Ovary (tissue), 9 donors: ENCODE measurements around the gene TMEM151B. TPM values are rescaled to one million over a fixed set of nuclear protein-coding genes. Genes with fewer than 3 reads are reported as not detected.

Source experiments
- DNase-seq, 5 donors: peaks; one replicate each; pipeline ENCODE4 v3.0.0-alpha.2; 2019 to 2020
- H3K27ac ChIP-seq, 2 donors: fragments of 200-600 bp; one replicate each; pipeline versions ENCODE4 v1.5.1 to v1.8.0; 2019 to 2022
- H3K27me3 ChIP-seq: fragments of 200-600 bp; one replicate; pipeline ENCODE4 v1.8.0; 2022
- H3K36me3 ChIP-seq: fragments of 200-600 bp; sonication (generic); one replicate; pipeline ENCODE4 v1.5.1; 2019
- H3K4me1 ChIP-seq: one replicate; pipeline ENCODE4 v1.8.1; 2013; ENCODE audit warnings: mild to moderate bottlenecking, moderate library complexity; ENCODE audit not compliant: insufficient read depth
- H3K4me3 ChIP-seq: fragments of 200-600 bp; sonication (generic); one replicate; pipeline ENCODE4 v1.5.1; 2017
- H3K9me3 ChIP-seq, 2 donors: fragments of 200-600 bp in 1 of 2; sonication (generic) in 1 of 2; one replicate each; pipeline versions ENCODE4 v1.5.1 to v1.8.1; 2013 to 2019; ENCODE audit warnings: mild to moderate bottlenecking in 1 of 2, moderate library complexity in 1 of 2
- CTCF ChIP-seq, 3 donors: fragments of 450-650 bp in 2 of 3; fragments of 200-600 bp in 1 of 3; IDR thresholded peaks; one replicate each; pipeline versions ENCODE4 v1.5.1 to v1.8.0; 2016 to 2022; ENCODE audit warnings: antibody characterized with exemption in 3 of 3, mild to moderate bottlenecking in 1 of 3
- EP300 ChIP-seq: sonication (generic); formaldehyde crosslinking; IDR thresholded peaks from one replicate; pipeline ENCODE4 v1.6.1; 2017; ENCODE audit warnings: antibody characterized with exemption
- POLR2A ChIP-seq: fragments of 450-650 bp; IDR thresholded peaks from one replicate; pipeline ENCODE4 v1.6.1; 2017; ENCODE audit warnings: antibody characterized with exemption, mild to moderate bottlenecking, moderate library complexity
- WGBS, 3 donors: extraction: QIAGEN DNeasy Blood & Tissue Kit in 1 of 3; methylation state at CpG; one replicate each; pipeline versions ENCODE4 v1.1.5 to v1.1.7; 2013 to 2017; 5-methylcytosine and 5-hydroxymethylcytosine counted together
- intact Hi-C, 4 donors: fragments of 100-400 bp; cut with DNase I; formaldehyde crosslinking; loops; one replicate each; pipeline versions ENCODE4 v1.11.0 to v1.15.1; 2022 to 2023
- polyA plus RNA-seq, 2 donors: library from polyadenylated mRNA; stranded (reverse); fragments of 200-250 nt in 1 of 2; fragments of 350-450 nt in 1 of 2; fragmentation: Illumina TruSeq in 1 of 2; extraction: RNeasy Lipid Tissue Mini Kit (QIAGEN cat#74804) in 1 of 2; gene quantifications; one replicate each; pipeline ENCODE4 v1.2.3, GENCODE V29; 2013 to 2014
- total RNA-seq, 7 donors: library from RNA; depleted of rRNA in 2 of 7; stranded (reverse); fragments of >200 nt in 2 of 7; fragmentation: NEBNext Ultra II Directional in 3 of 7; extraction: Animal tissue kit (Norgen Biotek cat#: 25700) in 3 of 7; gene quantifications; one replicate each; pipeline versions ENCODE4 v1.1.0 to v1.2.4, GENCODE V29; 2016 to 2023
- donor health status: DM: no; HTN: no; CAD: no; lungs with moderate emphysema.
- donor health status: DM: no; HTN: no; CAD: no.
- donor health status: Bipolar disorder and iron deficiency.
- donor health status: DM: yes; HTN: yes; CAD: no.
- donor health status: DM: no; HTN: no; CAD: no.
- donor health status: DM: yes; HTN: yes; CAD: no.

TMEM151B gene
- total and polyA plus RNA-seq, 9 donors = under 0.01 to 0.12 (median 0.05) TPM; not detected in 4

GRCh38 chr6:44245912-44246662 lies 24.2 kb upstream of the TMEM151B start:
- Histone ChIP-seq H3K36me3 (peaks cover 1% of the 10 kb centered on the region), H3K9me3 (no peaks in the 10 kb centered on the region), H3K4me1 (peaks cover 16% of the 10 kb centered on the region), H3K27ac (peak overlapping the region; percentile 95 to 99), H3K4me3 (peak overlapping the region; percentile 86), H3K27me3 (no peaks in the 10 kb centered on the region)
- intact Hi-C loops = no loop called here
- peak; percentile 91 to 96 (median 95) for DNase-seq
- TF ChIP-seq POLR2A (no peak), EP300 (no peak), CTCF (IDR thresholded peaks at IDR 0.05) (peak in 1 of 3 donors; percentile 7)
- 0 to 1% (median 0%) methylated on average over 57 to 62 of the region's 62 CpGs for WGBS, 3 donors

- WGBS, 3 donors = 0% methylated on average over 34 of the region's 34 CpGs
- TF ChIP-seq EP300 (peak; percentile 30), CTCF (IDR thresholded peaks at IDR 0.05) (peak in 1 of 3 donors; percentile 2), POLR2A (peak; percentile 97)
- Histone ChIP-seq H3K4me3 (peak within 1 kb of the TSS; percentile 86), H3K27me3 (no peaks in the 10 kb centered on the region), H3K4me1 (peaks cover 16% of the 10 kb centered on the region), H3K9me3 (no peaks in the 10 kb centered on the region), H3K27ac (peak within 1 kb of the TSS; percentile 95 to 99), H3K36me3 (peaks cover 2% of the 10 kb centered on the region)
- DNase-seq = peak; percentile 93 to 98 (median 94)
- intact Hi-C loops = no loop called here
Observed at GRCh38 chr6:44246663-44247337, 23.4 kb upstream of the TMEM151B start, which contains the start of gene HSP90AB1. TSS of gene HSP90AB1 (plus strand) at chr6:44247101. CDS start at chr6:44248630, 1,529 bp downstream.

- WGBS, 3 donors = 0% methylated on average over 50 to 52 of the region's 52 CpGs
- peaks cover 2% of the 10 kb centered on the region for H3K36me3 ChIP-seq
- peaks cover 16% of the 10 kb centered on the region for H3K4me1 ChIP-seq
- no peaks in the 10 kb centered on the region for H3K27me3 ChIP-seq
- intact Hi-C loops = no loop called here
- H3K27ac ChIP-seq = peak overlapping the region; percentile 95 to 99
- no peaks in the 10 kb centered on the region for H3K9me3 ChIP-seq
- peak; percentile 63 to 79 (median 76) for DNase-seq
- no peak for TF ChIP-seq EP300
- TF ChIP-seq CTCF (IDR thresholded peaks at IDR 0.05) = no peak
- TF ChIP-seq POLR2A = peak; percentile 6
- H3K4me3 ChIP-seq = peak overlapping the region; percentile 86
Observed at GRCh38 chr6:44247338-44248302, 22.6 kb upstream of the TMEM151B start.

- WGBS, 3 donors = 0 to 17% (median 0%) methylated on average over 1 of the region's 1 CpG
- DNase-seq = no peak
- no peaks in the 10 kb centered on the region for H3K9me3 ChIP-seq
- intact Hi-C loops = no loop called here
- H3K27ac ChIP-seq = peak overlapping the region in 1 of 2 donors; percentile 95
- H3K27me3 ChIP-seq = no peaks in the 10 kb centered on the region
- peaks cover 2% of the 10 kb centered on the region for H3K36me3 ChIP-seq
- TF ChIP-seq EP300 (no peak), POLR2A (no peak), CTCF (IDR thresholded peaks at IDR 0.05) (no peak)
- H3K4me3 ChIP-seq = no peak overlapping the region
- H3K4me1 ChIP-seq = peaks cover 16% of the 10 kb centered on the region
Observed at GRCh38 chr6:44248579-44248978, 21.7 kb upstream of the TMEM151B start.
